ENCODE results near the gene GGT7. TPM values are rescaled to one million over a fixed set of nuclear protein-coding genes. Genes with fewer than 3 reads are reported as not detected.
"Not testable (repeated sequence)": the region's sequence is repeated elsewhere in the genome, so short reads cannot be mapped to it uniquely, and the experiment has no call there.

GGT7 gene
- total and polyA plus RNA-seq, 4 donors = 10.8 to 85.2 (median 43.2) TPM

GRCh38 chr20:34883809-34884208 lies 11.2 kb upstream of the GGT7 start:
- DNase-seq (ENCODE audit: low read depth in 4 of 6, low spot score in 6 of 6) = no peak
- Histone ChIP-seq H3K9me3 (ENCODE audit: control insufficient read depth, insufficient read depth, low read length) (no peaks in the 10 kb centered on the region), H3K36me3 (ENCODE audit: control insufficient read depth, insufficient read depth, low read length) (peaks cover 5% of the 10 kb centered on the region), H3K27ac (ENCODE audit: low read depth, low read length) (no peak overlapping the region), H3K4me1 (ENCODE audit: control insufficient read depth, insufficient read depth, low read length) (no peaks in the 10 kb centered on the region), H3K4me3 (ENCODE audit: low read depth, low read length) (no peak overlapping the region), H3K27me3 (ENCODE audit: control insufficient read depth, insufficient read depth, low read length) (no peaks in the 10 kb centered on the region)
- WGBS (ENCODE audit: insufficient coverage) = 100% methylated on average over 2 of the region's 4 CpGs

- Histone ChIP-seq H3K36me3 (ENCODE audit: control insufficient read depth, insufficient read depth, low read length) (peaks cover 5% of the 10 kb centered on the region), H3K27me3 (ENCODE audit: control insufficient read depth, insufficient read depth, low read length) (no peaks in the 10 kb centered on the region), H3K4me1 (ENCODE audit: control insufficient read depth, insufficient read depth, low read length) (no peaks in the 10 kb centered on the region), H3K4me3 (ENCODE audit: low read depth, low read length) (no peak overlapping the region), H3K9me3 (ENCODE audit: control insufficient read depth, insufficient read depth, low read length) (no peaks in the 10 kb centered on the region), H3K27ac (ENCODE audit: low read depth, low read length) (no peak overlapping the region)
- DNase-seq (ENCODE audit: low read depth in 4 of 6, low spot score in 6 of 6) = no peak
Measured at GRCh38 chr20:34883087-34883688, 10.5 kb upstream of the GGT7 start.

DNA sequence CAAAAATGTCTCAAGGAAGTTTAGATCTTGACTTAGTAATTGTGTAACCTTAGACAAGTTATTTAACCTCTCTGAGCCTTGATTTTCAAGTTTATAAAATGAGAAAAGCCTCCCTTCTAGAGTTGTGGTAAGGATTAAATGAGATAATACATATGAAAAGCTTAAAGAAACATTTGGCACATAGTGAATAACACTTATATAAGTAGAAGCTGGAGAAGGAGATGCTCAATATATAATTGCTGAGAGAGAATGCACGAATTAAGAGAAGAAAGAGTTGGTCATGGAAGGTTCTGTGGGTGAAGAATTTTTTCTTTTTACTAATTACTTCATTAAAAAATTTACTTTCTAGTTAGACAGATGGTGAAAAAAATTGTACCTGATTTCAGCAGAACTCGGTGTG lies 9.0 kb upstream of the GGT7 start:
- 80% methylated on average over 1 of the region's 2 CpGs for WGBS (ENCODE audit: insufficient coverage)
- H3K27ac ChIP-seq (ENCODE audit: low read depth, low read length) = no peak overlapping the region
- H3K4me3 ChIP-seq (ENCODE audit: low read depth, low read length) = no peak overlapping the region
- H3K4me1 ChIP-seq (ENCODE audit: control insufficient read depth, insufficient read depth, low read length) = peaks cover 12% of the 10 kb centered on the region
- peaks cover 5% of the 10 kb centered on the region for H3K36me3 ChIP-seq (ENCODE audit: control insufficient read depth, insufficient read depth, low read length)
- no peaks in the 10 kb centered on the region for H3K27me3 ChIP-seq (ENCODE audit: control insufficient read depth, insufficient read depth, low read length)
- H3K9me3 ChIP-seq (ENCODE audit: control insufficient read depth, insufficient read depth, low read length) = no peaks in the 10 kb centered on the region
- no peak for DNase-seq (ENCODE audit: low read depth in 4 of 6, low spot score in 6 of 6)

DNA sequence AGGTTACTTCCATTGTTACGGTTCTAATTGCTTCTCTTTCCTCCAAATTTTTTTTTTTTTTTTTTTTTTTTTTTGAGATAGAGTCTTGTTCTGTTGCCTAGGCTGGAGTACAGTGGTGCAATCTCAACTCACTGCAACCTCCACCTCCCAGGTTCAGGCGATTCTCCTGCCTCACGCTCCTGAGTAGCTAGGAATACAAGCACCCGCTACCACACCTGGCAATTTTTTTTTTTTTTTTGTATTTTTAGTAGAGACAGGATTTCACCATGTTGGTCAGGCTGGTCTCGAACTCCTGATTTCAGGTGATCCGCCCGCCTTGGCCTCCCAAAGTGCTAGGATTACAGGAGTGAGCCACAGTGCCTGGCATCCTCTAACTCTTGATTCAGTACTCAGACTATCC lies 8.3 kb upstream of the GGT7 start:
- not testable (repeated sequence) for H3K27me3 ChIP-seq (ENCODE audit: control insufficient read depth, insufficient read depth, low read length); H3K27ac ChIP-seq (ENCODE audit: low read depth, low read length); H3K4me3 ChIP-seq (ENCODE audit: low read depth, low read length); DNase-seq (ENCODE audit: low read depth in 4 of 6, low spot score in 6 of 6); H3K9me3 ChIP-seq (ENCODE audit: control insufficient read depth, insufficient read depth, low read length); H3K36me3 ChIP-seq (ENCODE audit: control insufficient read depth, insufficient read depth, low read length)
- WGBS (ENCODE audit: insufficient coverage) = 80% methylated on average over 1 of the region's 7 CpGs
- peaks cover 14% of the 10 kb centered on the region for H3K4me1 ChIP-seq (ENCODE audit: control insufficient read depth, insufficient read depth, low read length)

DNA sequence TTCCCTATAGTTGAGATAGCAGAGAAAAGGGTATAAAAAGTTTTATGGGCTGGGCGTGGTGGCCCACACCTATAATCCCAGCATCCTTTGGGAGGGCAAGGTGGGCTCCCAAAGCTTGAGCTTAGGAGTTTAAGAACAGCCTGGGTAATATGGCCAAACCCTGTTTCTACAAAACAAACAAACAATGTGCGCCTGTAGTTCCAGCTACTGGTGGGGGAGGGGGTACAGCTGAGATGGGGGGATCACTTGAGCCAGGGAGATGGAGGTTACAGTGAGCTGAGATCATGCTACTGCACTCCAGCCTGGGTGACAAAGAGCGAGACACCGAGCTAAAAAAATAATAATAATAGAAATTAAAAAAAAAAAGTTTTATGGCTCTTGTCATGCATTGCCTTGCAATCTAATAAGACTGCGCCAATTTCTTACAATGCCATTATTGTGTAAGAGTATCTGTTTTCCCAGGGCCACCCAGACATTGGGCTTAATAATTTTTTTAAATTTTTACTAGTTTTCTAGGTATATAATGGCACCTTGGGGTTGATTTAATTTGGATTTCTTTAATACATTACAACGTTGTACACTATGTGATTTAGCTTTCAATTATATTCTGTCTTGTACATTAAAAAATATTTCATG lies 7.7 kb upstream of the GGT7 start:
- no CpG with 5 or more reads among the region's 6 CpGs for WGBS (ENCODE audit: insufficient coverage)
- peaks cover 5% of the 10 kb centered on the region for H3K36me3 ChIP-seq (ENCODE audit: control insufficient read depth, insufficient read depth, low read length)
- H3K27me3 ChIP-seq (ENCODE audit: control insufficient read depth, insufficient read depth, low read length) = no peaks in the 10 kb centered on the region
- no peaks in the 10 kb centered on the region for H3K9me3 ChIP-seq (ENCODE audit: control insufficient read depth, insufficient read depth, low read length)
- H3K27ac ChIP-seq (ENCODE audit: low read depth, low read length) = no peak overlapping the region
- H3K4me1 ChIP-seq (ENCODE audit: control insufficient read depth, insufficient read depth, low read length) = peaks cover 17% of the 10 kb centered on the region
- H3K4me3 ChIP-seq (ENCODE audit: low read depth, low read length) = no peak overlapping the region
- DNase-seq (ENCODE audit: low read depth in 4 of 6, low spot score in 6 of 6) = no peak

GRCh38 chr20:34876406-34877282 lies 4.0 kb upstream of the GGT7 start, which contains the start of gene ACSS2:
ACSS2 (plus strand) TSS chr20:34876612; CDS start chr20:34876646, 34 bp downstream.
- Histone ChIP-seq H3K4me1 (ENCODE audit: control insufficient read depth, insufficient read depth, low read length) (peaks cover 28% of the 10 kb centered on the region), H3K36me3 (ENCODE audit: control insufficient read depth, insufficient read depth, low read length) (no peaks in the 10 kb centered on the region), H3K4me3 (ENCODE audit: low read depth, low read length) (peak within 1 kb of the TSS; percentile 74), H3K27ac (ENCODE audit: low read depth, low read length) (peak within 1 kb of the TSS; percentile 74), H3K9me3 (ENCODE audit: control insufficient read depth, insufficient read depth, low read length) (no peaks in the 10 kb centered on the region), H3K27me3 (ENCODE audit: control insufficient read depth, insufficient read depth, low read length) (no peaks in the 10 kb centered on the region)
- WGBS (ENCODE audit: insufficient coverage) = under 1% methylated on average over 63 of the region's 63 CpGs
- DNase-seq (ENCODE audit: low read depth in 4 of 6, low spot score in 6 of 6) = peak in 3 of 6 donors; percentile 86 to 97 (median 91)

DNA sequence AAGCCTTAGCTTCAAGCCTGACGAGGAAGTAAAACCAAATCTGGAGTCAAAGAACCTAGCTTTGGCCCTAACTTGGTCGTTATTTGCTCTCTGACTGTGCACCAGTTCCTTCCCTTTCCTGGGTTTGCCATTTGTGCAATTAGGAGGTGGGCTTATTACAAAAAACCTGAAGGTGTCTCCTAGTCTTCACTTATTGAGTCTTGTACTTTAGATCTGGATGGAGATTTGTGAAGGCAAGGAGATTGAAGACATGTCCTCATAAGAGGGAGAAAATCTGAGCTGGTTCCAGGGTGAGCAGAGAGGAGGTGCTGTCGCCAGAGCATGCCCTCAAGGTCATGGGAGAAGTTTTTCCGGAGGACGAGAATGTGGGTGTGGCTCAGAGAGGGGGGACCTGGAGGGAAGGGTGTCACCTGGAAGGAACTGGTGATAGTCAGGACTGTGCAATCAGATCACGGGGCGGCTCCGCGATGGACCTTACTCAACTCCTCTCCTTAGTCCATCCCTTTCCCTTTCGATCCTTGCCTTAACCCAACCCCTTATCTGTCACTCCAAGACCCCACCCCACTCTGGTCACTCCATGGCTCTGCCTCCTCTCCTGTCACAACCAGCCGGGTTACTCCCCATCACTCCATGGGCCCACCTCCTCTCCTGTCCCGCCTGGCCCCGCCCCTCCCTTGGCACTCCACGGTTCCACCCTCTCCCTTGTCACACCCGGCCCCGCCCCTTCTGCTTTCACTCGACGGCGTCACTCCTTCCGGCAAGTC lies 3.2 kb upstream of the GGT7 start:
- 5% methylated on average over 19 of the region's 20 CpGs for WGBS (ENCODE audit: insufficient coverage)
- DNase-seq (ENCODE audit: low read depth in 4 of 6, low spot score in 6 of 6) = peak in 3 of 6 donors; percentile 77 to 98 (median 80)
- Histone ChIP-seq H3K9me3 (ENCODE audit: control insufficient read depth, insufficient read depth, low read length) (no peaks in the 10 kb centered on the region), H3K27ac (ENCODE audit: low read depth, low read length) (peak overlapping the region; percentile 74), H3K4me1 (ENCODE audit: control insufficient read depth, insufficient read depth, low read length) (peaks cover 37% of the 10 kb centered on the region), H3K4me3 (ENCODE audit: low read depth, low read length) (peak overlapping the region; percentile 74), H3K27me3 (ENCODE audit: control insufficient read depth, insufficient read depth, low read length) (no peaks in the 10 kb centered on the region), H3K36me3 (ENCODE audit: control insufficient read depth, insufficient read depth, low read length) (no peaks in the 10 kb centered on the region)

DNA sequence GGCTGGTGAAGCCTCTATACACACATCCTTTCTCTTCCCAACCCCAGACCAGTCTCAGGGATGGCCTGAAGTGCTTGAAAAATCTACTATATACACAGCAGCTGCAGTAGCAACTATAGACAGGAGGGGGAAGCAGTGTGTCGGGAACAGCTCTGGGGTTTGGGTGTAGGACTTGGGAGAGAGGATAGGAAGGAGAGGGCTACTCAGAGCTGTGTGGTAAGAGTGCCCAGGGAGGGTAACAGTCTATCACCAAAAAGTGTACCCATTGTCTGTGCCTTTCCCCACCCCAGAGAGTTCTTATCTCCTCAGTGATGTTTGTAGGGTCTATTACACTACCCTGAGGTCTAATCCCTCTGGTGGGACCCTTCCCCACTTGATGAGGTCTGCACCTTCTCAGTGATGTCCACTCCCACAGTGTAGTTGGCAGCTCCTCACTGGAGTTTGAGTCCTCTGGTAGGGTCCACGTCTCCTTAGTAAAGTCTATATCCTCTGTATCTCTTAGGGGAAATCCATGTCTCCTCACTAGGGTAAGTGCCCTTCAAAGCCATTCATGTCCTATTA lies 1.5 kb upstream of the GGT7 start:
- H3K27ac ChIP-seq (ENCODE audit: low read depth, low read length) = no peak overlapping the region
- no peak overlapping the region for H3K4me3 ChIP-seq (ENCODE audit: low read depth, low read length)
- peak in 4 of 6 donors; percentile 54 to 90 (median 73) for DNase-seq (ENCODE audit: low read depth in 4 of 6, low spot score in 6 of 6)

GRCh38 chr20:34873583-34874093 lies 982 bp upstream of the GGT7 start:
- Histone ChIP-seq H3K27ac (ENCODE audit: low read depth, low read length) (no peak overlapping the region), H3K9me3 (ENCODE audit: control insufficient read depth, insufficient read depth, low read length) (no peaks in the 10 kb centered on the region), H3K4me3 (ENCODE audit: low read depth, low read length) (no peak overlapping the region), H3K27me3 (ENCODE audit: control insufficient read depth, insufficient read depth, low read length) (no peaks in the 10 kb centered on the region), H3K36me3 (ENCODE audit: control insufficient read depth, insufficient read depth, low read length) (peaks cover 2% of the 10 kb centered on the region), H3K4me1 (ENCODE audit: control insufficient read depth, insufficient read depth, low read length) (peaks cover 38% of the 10 kb centered on the region)
- no peak for DNase-seq (ENCODE audit: low read depth in 4 of 6, low spot score in 6 of 6)
- no CpG with 5 or more reads among the region's 3 CpGs for WGBS (ENCODE audit: insufficient coverage)

More for the DNA sequence above, 1.5 kb upstream of the GGT7 start:
- Histone ChIP-seq H3K4me1 (ENCODE audit: control insufficient read depth, insufficient read depth, low read length) (peaks cover 38% of the 10 kb centered on the region), H3K36me3 (ENCODE audit: control insufficient read depth, insufficient read depth, low read length) (peaks cover 2% of the 10 kb centered on the region), H3K27me3 (ENCODE audit: control insufficient read depth, insufficient read depth, low read length) (no peaks in the 10 kb centered on the region), H3K9me3 (ENCODE audit: control insufficient read depth, insufficient read depth, low read length) (no peaks in the 10 kb centered on the region)
- WGBS (ENCODE audit: insufficient coverage) = no CpG with 5 or more reads among the region's 2 CpGs
